Measurements from ENCODE around the gene LIMK2. TPM values are rescaled to one million over a fixed set of nuclear protein-coding genes. Genes with fewer than 3 reads are reported as not detected.

Gene LIMK2
- total RNA-seq, 1 donor from 2014 or later: 248 TPM

DNA sequence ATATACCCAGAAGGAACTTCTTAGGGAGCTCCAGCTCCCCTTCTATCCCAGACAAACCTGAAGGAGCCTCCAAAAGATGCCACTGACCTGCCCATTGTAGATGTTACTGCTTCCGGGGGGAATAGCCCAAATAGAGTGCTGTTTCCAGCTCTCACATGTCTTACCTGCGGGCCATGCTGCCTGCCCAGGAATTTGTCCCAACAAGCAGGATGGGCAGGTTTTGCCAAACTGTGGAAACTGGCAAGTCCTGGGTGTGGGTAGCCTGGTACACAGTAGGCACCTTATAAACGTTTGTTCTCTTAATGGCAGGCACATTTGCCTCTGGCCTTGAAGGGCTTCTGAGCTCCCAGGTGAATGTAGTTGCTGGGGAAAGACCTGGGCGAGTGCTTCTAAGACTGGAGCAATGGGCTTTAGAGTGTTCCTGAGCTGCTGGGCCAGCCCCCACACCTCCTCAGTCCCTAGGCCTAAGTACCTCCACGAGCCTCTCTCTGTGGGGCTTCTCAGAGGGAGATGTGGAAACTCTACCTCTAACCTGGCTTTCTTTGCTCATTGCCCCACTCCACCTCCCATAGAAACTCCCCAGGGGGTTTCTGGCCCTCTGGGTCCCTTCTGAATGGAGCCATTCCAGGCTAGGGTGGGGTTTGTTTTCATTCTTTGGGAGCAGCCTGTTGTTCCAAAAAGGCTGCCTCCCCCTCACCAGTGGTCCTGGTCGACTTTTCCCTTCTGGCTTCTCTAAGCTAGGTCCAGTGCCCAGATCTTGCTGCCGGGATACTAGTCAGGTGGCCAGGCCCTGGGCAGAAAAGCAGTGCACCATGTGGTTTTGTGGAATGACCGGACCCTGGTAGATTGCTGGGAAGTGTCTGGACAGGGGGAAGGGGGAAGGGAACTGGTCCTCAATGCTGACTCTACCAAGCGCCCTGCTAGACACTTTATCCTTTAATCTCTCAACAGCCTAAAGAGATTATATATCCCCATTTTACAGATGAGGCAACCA, 37.2 kb downstream of the LIMK2 start:
- no peak for DNase-seq (ENCODE audit: low spot score)
- no peak overlapping the region for H3K27ac Mint-ChIP-seq (ENCODE audit: unreplicated experiment)
- peaks cover 57% of the 10 kb centered on the region for H3K4me1 Mint-ChIP-seq (ENCODE audit: unreplicated experiment)
- H3K27me3 Mint-ChIP-seq (ENCODE audit: unreplicated experiment): no peaks in the 10 kb centered on the region
- H3K9me3 Mint-ChIP-seq (ENCODE audit: unreplicated experiment): no peaks in the 10 kb centered on the region
- TF ChIP-seq, protein P1, sequence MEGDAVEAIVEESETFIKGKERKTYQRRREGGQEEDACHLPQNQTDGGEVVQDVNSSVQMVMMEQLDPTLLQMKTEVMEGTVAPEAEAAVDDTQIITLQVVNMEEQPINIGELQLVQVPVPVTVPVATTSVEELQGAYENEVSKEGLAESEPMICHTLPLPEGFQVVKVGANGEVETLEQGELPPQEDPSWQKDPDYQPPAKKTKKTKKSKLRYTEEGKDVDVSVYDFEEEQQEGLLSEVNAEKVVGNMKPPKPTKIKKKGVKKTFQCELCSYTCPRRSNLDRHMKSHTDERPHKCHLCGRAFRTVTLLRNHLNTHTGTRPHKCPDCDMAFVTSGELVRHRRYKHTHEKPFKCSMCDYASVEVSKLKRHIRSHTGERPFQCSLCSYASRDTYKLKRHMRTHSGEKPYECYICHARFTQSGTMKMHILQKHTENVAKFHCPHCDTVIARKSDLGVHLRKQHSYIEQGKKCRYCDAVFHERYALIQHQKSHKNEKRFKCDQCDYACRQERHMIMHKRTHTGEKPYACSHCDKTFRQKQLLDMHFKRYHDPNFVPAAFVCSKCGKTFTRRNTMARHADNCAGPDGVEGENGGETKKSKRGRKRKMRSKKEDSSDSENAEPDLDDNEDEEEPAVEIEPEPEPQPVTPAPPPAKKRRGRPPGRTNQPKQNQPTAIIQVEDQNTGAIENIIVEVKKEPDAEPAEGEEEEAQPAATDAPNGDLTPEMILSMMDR (IDR thresholded peaks at IDR 0.05; ENCODE audit: unreplicated experiment): no peak
- H3K36me3 Mint-ChIP-seq (ENCODE audit: low read depth, unreplicated experiment): peaks cover 13% of the 10 kb centered on the region
- H3K4me3 Mint-ChIP-seq (ENCODE audit: unreplicated experiment): no peak overlapping the region

- H3K9me3 Mint-ChIP-seq (ENCODE audit: unreplicated experiment): no peaks in the 10 kb centered on the region
- H3K27ac Mint-ChIP-seq (ENCODE audit: unreplicated experiment): peak overlapping the region; percentile 14
- no peaks in the 10 kb centered on the region for H3K27me3 Mint-ChIP-seq (ENCODE audit: unreplicated experiment)
- H3K4me3 Mint-ChIP-seq (ENCODE audit: unreplicated experiment): no peak overlapping the region
- peaks cover 23% of the 10 kb centered on the region for H3K36me3 Mint-ChIP-seq (ENCODE audit: low read depth, unreplicated experiment)
- no peak for DNase-seq (ENCODE audit: low spot score)
- peaks cover 57% of the 10 kb centered on the region for H3K4me1 Mint-ChIP-seq (ENCODE audit: unreplicated experiment)
- TF ChIP-seq, protein P1 (IDR thresholded peaks at IDR 0.05; ENCODE audit: unreplicated experiment): no peak
Measured at GRCh38 chr22:31250740-31251600, 38.9 kb downstream of the LIMK2 start.

GRCh38 chr22:31253949-31254348, 41.9 kb downstream of the LIMK2 start:
- TF ChIP-seq, protein P1 (IDR thresholded peaks at IDR 0.05; ENCODE audit: unreplicated experiment): no peak
- DNase-seq (ENCODE audit: low spot score): peak; percentile 33
- H3K27me3 Mint-ChIP-seq (ENCODE audit: unreplicated experiment): peaks cover under 1% of the 10 kb centered on the region
- H3K36me3 Mint-ChIP-seq (ENCODE audit: low read depth, unreplicated experiment): peaks cover 36% of the 10 kb centered on the region
- H3K4me3 Mint-ChIP-seq (ENCODE audit: unreplicated experiment): no peak overlapping the region
- H3K4me1 Mint-ChIP-seq (ENCODE audit: unreplicated experiment): peaks cover 40% of the 10 kb centered on the region
- H3K9me3 Mint-ChIP-seq (ENCODE audit: unreplicated experiment): no peaks in the 10 kb centered on the region
- H3K27ac Mint-ChIP-seq (ENCODE audit: unreplicated experiment): peak overlapping the region; percentile 57

DNA sequence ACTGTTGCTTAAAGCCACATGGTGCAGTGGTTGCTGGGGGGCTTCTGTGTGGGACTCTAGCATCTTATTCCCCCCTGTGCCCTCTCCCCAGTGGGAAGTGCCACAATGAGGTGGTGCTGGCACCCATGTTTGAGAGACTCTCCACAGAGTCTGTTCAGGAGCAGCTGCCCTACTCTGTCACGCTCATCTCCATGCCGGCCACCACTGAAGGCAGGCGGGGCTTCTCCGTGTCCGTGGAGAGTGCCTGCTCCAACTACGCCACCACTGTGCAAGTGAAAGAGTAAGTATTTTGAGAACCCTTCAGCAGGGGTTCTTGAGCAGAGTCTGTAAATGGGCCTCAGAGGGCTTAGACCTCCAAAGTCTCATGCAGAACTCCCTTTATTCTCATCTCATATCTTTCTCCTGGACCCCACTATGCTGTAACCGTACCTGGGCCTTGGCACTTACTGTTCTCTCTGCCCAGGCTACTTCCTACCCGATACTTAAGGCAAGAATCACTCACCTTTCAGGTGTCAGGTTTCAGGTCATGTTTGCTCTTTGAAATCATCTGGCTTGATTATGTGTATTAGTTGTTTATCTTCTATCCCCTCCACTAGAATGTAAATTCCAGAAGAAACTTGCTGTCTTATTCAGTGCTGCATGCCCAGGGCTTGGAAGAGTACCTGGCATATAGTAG, 47.8 kb downstream of the LIMK2 start:
- peaks cover 62% of the 10 kb centered on the region for H3K36me3 Mint-ChIP-seq (ENCODE audit: low read depth, unreplicated experiment)
- TF ChIP-seq, protein P1 (IDR thresholded peaks at IDR 0.05; ENCODE audit: unreplicated experiment): no peak
- H3K27ac Mint-ChIP-seq (ENCODE audit: unreplicated experiment): no peak overlapping the region
- H3K9me3 Mint-ChIP-seq (ENCODE audit: unreplicated experiment): no peaks in the 10 kb centered on the region
- H3K4me3 Mint-ChIP-seq (ENCODE audit: unreplicated experiment): peak overlapping the region; percentile 34
- peaks cover 6% of the 10 kb centered on the region for H3K4me1 Mint-ChIP-seq (ENCODE audit: unreplicated experiment)
- peaks cover 5% of the 10 kb centered on the region for H3K27me3 Mint-ChIP-seq (ENCODE audit: unreplicated experiment)
- no peak for DNase-seq (ENCODE audit: low spot score)
